Measurements from ENCODE around the gene TENM3.

DNA sequence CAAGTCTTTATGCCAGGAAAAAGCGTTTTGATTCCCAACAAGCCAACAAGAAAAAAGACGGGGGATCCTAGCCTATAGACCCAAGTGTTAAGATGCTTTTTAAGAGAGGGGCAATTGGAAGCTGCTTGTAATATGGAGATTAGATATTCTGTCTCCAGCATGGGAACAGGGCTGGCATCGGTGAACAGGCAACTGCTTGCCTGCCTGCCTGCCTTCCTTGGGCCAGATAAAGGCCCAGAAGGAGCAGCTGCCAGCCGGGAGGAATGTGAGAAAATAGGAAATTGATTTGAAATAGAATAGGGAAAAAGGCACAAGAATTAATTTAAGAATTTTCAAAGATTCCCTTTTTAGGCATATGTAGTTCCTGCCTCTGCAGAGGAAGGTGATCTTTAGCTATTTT is 192.2 kb downstream of the TENM3 start:
- TF ChIP-seq CTCF (IDR thresholded peaks at IDR 0.05) (no peak), POLR2A (IDR thresholded peaks at IDR 0.05) (no peak)

Measured in lower leg skin (tissue), 3 donors.